Muscle of back (tissue), 11 donors: Measurements from ENCODE around the gene SLC22A4. TPM values are rescaled to one million over a fixed set of nuclear protein-coding genes. Genes with fewer than 3 reads are reported as not detected.

ENCODE experiments used
- DNase-seq, 3 donors: peaks; one replicate each; pipeline versions ENCODE4 v3.0.0 to v3.0.0-alpha.2; 2013
- polyA plus RNA-seq, 10 donors: library from polyadenylated mRNA; unstranded; fragments of 120-200 nt; gene quantifications; one replicate each; pipeline ENCODE4 v1.2.1, GENCODE V29; 2013; ENCODE audit not compliant: insufficient read length in 10 of 10

SLC22A4 gene
- polyA plus RNA-seq, 10 donors, result 2.9 to 5.2 (median 3.5) TPM

DNA sequence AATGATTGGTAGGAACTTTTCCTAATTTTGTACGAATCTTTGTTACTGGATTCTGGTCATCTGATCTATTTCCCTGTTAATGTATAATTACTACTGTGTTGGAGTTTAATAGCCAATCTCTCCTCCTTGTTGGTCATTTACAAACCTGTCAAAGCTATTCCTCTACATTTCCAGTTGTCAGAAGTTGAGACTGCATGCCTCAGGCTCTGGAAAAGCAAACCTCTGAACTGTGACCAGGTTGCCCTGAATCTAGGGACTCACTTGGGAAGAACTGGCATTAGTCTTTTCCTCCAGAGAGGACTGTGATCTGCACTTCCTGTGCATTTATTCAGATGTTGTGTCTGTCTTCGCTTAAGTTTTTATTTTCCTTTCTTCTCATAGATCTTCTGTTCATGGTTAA is 20.6 kb upstream of the SLC22A4 start:
- no peak for DNase-seq

DNA sequence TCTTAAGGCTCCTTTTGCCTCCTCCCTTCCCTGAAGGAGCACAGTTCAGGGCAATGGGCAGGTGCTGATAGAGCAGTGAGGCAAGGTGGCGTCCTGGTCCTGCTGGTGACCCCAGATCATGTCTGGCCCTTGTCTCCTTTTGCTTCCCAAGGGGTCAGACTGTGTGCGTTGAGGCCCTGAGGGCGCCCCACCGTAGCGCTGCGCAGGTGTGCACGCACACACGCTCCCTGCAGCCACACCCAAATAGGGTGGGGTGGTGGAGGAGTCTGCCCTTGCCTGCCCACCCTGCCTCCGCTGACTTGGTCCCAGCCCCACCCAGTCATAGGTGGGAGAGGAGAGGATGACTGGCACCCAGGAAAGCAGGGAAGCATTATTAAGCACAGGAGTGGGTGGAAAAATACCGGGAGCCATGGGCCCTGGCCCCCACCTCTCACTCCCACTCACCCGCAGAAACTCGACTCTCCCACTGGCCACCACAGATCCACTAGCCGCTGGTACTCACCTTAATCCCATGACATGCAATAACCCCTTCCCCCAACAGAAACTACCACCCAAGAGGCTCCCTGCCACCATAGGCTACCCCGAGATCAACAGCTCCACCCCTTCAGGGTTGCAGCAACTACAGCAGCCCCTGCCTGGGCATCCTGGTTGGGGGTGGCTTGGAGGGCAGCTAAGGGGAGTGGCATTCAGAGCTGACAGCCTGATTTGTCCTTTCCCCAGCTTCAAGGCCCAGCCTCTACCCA is 20.0 kb upstream of the SLC22A4 start:
- DNase-seq, result no peak

DNA sequence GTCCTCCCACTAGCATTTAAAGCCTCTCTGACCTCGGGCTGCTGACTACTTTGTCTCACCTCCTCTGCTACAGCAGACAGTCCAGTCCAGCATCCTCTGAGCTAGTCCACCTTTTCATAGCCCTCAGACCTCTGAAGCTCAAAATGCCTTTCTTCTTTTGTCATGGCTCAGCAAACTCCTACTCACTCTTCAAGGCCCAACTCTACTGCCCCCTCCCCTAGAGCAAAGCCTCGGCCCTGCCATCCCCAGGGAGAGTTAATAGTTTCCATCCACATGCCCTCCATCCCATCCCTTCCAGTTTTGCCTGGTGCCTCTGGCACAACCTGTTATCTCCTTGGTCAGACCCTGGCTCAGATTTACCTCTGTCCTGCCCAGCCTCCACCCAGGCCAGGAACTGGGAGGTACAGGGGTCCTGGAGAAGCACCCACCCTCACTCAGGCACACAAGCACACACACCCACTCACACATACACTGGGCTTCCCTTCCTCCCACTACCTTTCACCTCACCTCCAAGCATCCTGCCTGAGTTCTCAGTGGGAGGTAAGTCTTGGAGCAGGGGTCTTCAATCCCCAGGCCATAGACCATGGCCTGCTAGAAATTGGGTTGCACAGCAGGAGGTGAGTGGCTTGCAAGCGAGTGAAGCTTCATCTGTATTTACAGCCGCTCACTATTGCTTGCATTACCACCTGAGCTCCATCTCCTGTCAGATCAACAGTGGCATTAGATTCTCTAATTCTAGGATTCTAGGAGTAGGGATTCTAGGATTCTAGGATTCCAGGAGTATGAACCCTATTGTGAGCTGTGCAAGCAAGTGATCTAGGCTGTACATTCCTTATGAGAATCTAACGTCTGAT is 18.6 kb upstream of the SLC22A4 start:
- no peak for DNase-seq

DNA sequence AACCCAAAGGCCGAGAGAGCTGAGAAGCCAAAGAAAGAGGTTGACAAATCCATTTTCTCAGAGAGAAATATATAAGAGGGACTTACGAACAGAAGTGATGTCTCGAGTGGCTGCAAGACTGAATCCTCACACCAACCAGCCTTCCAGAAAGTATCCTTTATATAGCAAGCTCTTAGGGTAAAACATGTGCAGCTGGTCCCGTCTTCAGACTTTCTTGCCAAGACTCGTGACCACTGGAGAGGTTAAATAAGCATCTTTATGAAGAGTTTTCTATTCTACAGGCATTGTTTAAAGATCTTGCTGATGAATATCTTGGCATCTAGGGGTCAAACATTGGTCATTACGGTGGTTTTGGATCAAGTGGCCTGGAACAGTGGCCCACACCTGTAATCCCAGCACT is 16.9 kb upstream of the SLC22A4 start:
- DNase-seq, result peak in 1 of 3 donors; percentile 65

DNA sequence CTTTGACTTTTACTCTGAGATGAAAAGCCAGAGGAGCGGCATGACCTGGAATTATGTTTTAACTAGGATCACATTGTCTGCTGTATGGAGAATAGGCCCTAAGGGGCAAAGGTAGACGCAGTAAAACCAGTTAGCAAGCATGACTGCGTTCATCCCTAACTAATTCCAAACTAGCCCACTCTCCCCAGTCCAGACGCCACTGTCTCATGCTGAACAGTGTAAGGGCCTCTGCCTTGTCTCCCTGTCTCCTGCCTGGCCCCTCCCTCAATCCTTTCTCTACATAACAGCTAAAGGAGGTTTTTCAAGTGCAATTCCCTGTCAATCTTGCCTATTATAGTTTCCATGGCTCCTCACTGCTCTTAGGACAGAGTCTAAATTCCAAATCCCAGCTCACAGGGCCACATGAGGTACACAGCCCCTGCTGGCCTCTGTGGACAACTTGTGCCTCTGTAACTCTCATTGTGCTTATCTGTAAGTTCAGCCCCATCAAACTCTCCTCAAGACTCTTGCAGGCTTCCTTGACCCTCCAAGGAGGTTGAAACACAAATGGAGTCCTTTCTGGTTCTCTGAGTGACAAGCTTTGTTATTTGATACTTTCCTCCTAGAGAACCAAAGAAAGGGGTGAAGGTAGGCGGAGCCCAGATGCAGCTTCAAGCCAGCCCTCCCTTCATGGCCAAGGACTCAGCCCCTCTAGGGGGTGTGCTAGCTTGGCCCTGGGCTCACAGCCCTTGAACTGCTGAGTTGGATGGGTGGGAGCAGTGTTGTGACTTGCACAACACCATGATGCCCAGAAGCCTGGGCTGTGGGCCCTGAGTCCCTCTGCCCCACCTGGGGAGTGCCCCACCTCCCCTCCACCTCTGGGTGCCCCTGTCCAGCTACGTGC is 16.0 kb upstream of the SLC22A4 start:
- no peak for DNase-seq

DNA sequence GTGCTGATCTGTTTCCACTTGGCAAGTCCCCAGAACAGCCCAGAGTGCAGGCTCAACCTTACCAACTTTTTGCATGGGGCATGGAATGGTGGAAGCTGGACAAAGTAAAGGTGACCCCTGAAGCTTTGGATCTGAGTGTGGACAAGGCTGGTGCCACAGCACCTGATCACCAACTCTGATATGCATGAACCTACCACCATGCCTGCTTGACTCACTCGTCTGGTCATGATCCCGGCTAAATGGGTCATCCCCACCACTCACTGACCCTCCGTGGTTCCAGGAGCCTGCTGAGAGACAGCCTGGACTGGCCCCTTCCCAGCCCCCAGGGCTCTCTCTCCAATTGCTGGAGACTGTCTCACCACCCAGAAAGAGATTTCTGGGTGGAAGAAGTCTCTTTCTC is 14.4 kb upstream of the SLC22A4 start:
- DNase-seq, result no peak

DNA sequence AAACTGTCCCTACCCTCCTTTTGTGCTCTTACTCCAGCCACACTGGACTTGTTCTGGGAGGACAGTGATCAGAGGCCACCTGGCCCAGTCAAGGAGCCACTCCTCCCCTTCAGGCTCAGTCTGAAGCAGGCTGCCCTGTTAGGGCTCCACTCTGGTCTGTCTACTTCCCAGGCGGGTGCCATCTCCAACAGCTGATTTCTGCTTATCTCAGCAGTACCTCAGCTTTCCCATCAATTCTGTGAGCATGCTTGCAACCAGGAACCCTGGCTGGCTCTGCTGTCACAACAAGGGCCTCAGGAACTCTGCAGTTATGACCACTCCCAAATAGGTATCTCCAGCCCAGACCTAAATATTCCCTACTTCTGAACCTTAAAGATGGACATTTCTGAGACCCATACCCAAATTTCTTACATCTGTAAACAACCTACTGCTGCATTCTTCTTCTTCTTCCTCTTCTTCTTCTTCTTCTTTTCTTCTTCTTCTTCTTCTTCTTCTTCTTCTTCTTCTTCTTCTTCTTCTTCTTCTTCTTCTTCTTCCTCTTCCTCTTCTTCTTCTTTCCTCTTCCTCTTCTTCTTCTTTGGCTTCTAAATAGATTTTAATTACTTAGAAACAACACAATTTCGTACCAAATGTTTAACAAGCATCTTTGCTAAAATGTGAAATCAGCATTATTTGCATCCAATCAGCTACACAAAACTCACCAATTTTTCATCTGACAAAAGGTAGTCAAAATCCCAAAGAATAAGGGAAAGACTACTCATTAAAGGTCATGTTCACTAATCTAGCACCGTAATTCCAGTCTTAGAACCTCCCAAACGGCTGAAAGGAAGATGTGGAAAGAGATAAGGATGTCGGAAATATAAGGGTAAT is 13.6 kb upstream of the SLC22A4 start:
- no peak for DNase-seq

DNA sequence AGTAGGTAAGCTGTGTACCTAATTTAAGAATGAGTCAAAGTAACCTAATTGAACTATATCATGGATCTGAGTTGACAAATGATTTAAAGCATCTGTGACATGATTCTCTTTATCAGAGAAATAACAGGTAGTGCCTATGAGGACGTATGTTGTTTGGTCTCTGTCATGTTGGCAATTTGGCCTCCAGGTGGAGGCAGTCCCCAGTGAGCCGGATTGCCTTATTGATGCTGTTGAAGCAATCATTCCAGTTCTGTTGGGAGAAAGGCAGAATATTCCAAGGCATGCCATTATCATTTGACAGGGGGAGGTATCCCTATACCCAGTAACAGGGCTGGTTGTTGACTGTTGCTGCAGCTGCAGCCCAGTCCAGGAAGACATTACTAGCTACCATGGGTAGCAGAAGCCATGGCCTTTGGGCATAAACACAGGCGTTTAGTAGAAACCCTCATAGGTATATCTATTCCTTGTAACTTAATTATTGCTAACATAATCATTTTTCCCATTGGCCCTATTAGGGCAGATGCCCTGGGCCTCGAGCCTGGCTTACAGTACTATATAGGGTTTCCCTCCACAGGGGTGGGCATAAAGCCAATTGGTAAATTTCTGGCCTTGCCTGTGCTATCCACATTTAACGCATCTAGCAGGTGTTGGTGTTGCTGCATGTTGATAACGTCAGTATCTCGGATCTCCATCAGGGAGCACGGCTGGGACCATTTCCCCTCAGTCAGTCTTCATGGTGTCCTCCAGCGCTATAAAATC is 12.2 kb upstream of the SLC22A4 start:
- no peak for DNase-seq

DNA sequence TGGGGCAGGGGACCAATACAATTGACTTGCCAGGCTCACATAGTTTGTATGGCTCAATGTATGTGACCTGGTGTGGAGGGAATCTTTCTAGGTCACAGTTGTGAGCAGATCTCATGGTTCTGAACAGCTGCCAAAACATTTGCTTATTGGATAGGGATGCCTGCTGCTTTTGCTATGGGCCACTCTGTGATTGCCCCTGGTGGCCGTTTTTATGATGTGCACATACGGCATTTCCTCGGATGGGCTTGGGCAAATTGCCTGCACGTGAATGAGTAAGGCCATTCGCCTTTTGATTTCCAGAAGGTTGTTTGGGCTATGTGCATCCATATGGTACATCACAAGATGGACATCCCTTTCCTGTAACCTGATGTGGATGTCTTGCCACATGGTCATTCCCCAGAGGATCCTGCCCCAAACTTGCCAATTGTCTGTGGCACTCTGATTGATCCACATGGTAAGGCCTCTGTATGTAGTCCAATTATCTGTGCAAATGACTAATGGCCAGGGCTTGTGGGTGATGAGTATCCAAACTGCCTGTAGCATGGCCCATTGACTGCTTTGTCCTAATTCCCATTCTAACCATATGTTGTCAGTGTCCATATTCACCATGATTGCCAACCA is 10.7 kb upstream of the SLC22A4 start:
- DNase-seq, result peak in 2 of 3 donors; percentile 61 to 63

DNA sequence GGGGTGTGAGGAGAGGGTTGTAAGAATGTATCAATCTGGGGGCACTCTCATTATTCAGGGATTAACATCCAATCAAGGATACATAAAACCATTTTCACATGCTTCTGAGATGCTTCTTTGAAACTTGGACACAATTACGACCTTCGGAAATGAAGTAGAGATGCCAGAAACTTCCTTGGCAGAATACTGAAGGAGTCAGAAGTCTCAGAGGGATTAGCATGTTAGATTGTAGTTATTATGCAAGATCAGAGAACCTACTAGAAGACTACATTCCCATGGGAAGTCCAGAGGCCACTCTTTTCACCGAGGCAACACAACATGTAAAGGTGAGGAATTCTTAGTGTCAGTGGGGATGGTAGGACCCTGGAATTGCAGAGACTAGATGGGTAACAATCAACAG is 5.1 kb upstream of the SLC22A4 start:
- no peak for DNase-seq

DNA sequence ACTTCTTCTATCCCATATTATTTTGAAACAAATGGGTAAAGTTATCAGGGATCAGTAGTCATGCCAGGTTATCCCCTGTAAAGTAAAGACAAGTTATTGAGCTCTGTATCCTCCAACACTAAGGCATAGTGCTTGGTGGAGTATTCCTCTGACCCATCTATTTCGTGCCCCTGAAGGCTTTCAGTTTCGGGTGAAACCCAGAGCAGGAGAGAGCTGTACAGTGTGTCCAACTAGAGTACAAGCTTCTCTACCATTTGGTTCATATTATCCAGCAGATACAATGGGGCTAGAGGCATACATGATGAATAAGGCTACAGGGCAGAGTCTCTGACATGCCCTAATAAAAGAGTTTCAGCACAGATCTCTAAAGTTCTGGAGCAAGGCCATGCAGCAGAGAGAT is 3.2 kb upstream of the SLC22A4 start:
- DNase-seq, result no peak

DNA sequence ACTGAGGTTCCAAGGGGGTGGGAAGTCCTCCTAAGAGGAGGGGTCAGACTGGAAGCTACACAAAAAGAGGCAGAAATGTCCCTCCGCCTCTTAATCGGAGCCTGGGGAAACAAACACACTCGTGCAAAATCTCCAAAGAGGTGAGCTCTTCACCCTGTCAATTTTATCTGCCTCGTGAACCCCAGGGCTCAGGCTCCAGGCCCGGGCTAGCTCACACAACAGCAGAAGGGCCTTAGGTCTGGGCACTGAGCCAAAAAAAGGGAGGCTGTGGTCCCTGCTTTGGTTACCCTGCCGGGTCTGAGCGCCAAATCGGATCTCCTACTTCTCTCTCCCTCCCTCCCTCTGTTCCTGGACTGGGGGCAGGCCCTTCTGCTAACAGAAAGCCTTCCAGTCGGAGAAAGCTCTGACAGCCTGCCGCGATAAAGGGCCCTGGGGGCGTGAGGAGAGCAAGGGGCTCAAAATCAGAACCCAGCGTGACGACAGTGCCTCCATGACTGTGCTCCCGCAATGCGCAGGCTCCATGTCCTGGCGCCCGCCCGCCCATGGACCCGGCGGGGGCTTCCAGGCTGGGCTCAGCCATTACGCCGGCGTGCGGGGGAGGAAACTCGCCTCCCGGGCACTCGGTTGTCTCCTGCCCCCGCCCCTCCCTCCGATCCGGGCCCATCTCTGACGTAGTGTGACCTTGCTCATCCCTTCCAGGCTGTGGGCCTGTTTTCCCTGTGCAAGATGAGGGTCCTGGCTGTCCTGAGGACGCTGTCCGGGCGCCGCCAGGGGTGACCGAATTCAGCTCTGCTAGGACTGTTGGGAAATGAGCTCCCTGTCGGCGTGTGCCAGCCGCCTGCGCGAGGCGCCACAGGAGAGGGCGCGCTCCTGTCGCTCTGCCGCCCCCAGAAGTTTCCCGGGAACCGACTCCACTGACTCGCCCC is 865 bp upstream of the SLC22A4 start:
- DNase-seq, result peak; percentile 86 to 97 (median 91)

DNA sequence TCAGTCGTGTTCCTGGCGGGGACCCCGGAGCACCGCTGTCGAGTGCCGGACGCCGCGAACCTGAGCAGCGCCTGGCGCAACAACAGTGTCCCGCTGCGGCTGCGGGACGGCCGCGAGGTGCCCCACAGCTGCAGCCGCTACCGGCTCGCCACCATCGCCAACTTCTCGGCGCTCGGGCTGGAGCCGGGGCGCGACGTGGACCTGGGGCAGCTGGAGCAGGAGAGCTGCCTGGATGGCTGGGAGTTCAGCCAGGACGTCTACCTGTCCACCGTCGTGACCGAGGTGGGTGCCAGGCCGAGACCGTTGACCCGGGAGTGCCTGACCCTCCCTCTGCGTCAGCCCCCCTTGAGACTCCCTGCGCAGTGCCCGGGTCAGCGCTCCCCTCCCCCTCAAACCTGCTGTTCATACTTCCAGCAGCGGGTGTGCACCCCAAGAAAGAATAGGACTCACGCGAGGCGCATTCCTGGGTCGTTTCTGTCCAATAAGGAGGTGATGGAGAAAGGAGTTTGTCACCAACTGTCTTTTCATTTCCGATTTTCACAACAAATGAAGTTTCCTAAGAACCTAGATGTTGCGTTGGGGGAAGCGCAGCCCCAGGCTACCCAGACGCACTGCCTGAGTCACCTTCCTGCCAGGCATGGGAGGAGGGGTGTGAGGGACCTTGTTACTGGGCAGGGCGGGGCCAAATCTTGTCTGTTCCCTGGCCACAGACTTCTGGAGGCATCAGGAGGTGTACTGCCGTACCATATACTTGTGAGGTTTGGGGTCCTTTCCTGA is 722 bp downstream of the SLC22A4 start:
- DNase-seq, result peak; percentile 50 to 60 (median 59)

DNA sequence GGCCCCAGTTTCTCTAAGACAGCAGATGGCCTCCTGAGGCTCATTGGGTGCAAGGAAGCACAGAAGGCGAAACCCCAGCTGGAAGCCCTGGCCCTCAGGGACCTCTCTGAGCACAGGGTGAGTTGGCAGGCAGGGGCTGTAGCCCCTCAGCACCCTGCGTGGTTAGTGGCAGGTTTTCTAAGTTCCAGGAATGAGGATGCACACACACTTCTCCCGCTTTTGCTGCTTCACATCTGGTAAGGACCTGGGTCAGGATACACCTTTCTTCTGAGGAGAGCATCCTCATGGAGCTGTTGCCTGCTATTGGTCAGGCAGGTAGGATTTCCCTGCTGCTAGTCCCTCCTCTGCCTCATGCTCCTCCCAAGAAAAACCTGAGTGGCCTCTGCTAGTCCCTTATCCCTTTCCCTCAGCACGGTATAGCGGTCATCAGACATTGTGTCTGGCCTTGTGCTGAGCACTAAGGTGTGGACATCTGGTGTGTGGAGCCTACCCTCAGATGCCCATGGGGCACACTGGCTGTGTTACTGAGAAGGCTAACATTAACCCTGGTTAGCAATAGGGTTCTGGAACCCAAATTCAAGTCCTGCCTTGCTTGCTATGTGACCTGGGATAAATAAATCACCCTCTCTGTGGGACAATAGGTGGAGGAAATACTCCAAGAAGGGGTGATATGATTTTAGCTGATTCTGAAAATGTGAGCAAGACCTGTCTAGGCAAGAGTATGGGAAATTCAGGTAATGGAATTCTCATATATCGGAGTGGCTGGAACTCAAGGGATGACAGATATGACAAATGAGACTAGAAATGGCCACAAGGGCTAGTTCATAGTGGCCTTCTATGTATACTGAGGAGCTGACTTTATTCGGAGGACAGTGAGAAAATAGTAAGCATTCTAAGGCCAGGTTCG is 1.6 kb downstream of the SLC22A4 start:
- DNase-seq, result peak in 1 of 3 donors; percentile 43

DNA sequence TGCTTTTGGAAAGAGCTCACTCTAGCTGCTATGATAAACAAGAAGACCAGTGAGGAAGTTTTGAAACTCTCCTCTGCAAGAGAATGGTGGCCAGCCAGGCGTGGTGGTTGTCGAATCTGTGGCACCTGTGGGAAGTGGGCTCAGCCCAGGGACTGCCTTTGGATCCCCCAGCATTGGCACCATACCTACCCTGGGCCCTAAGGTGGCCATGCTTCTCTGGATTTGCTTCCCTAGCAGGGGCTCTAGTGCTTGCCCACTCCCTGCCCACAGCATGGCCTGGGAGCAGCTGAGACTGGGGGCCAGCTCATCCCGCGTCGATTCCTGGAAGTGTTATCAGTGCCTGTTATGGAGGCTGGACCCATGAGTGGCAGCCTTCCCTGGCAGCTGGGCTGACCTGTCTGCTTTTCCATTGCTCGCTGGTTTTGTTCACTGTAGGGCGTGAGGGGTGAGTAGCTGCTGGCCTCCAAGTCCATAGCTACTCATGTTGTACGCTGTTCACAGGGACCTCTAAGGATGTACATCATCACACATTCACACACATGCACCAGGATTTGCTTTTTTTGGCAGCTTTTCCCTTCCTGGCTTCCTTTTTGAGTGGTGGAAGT is 2.3 kb downstream of the SLC22A4 start:
- no peak for DNase-seq

DNA sequence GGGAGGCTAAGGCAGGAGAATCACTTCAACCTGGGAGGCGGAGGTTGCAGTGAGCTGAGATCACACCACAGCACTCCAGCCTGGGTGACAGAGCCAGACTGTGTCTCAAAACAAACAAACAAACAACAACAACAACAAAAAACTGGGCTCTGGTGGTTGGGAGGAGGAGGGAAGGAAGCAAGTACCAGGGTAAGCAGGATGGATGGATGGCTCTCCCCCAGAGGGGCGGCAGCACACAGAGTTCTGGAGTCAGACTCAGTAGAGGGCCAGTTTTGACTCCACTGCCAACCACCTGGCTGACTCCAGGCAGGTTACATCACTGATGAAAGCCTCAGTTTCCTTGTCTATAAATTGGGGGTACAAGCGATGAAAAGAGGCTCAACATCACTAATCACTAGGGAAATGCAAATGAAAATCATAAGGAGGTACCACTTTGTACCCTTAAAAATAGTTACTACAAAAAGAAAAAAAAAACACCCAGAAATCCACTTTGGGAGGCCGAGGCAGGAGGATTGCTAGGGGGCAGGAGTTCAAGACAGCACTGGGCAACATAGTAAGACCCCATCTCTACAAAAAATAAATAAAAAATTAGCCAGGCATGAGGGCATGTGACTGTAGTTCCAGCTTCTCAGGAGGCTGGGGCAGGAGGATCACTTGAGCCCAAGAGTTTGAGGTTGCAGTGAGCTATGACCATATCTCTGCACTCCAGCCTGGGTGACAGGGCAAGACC is 3.2 kb downstream of the SLC22A4 start:
- DNase-seq, result no peak
